Mesenchymal stem cell (in vitro differentiated cells and primary cell): ENCODE results near the gene BYSL.
A peak's percentile ranks its signal among the peaks of the same experiment; 100 is the strongest.

ENCODE experiments used
- DNase-seq: peaks from one replicate; pipeline ENCODE4 v3.0.0-alpha.2; 2013
- H2AFZ ChIP-seq: one replicate; pipeline ENCODE4 v1.6.1; 2013; ENCODE audit warnings: low read depth, mild to moderate bottlenecking, control low read depth, inconsistent platforms, low read length, moderate library complexity
- H2AK5ac ChIP-seq: 2 replicates; pipeline ENCODE4 v1.6.1; 2013; ENCODE audit warnings: low read length, moderate library complexity, mild to moderate bottlenecking, inconsistent platforms; ENCODE audit not compliant: severe bottlenecking
- H2BK120ac ChIP-seq: one replicate; pipeline ENCODE4 v1.6.1; 2013; ENCODE audit warnings: low read depth, mild to moderate bottlenecking, inconsistent platforms, low read length, moderate library complexity
- H2BK12ac ChIP-seq, 2 experiments: one replicate each; pipeline ENCODE4 v1.6.1; 2013; ENCODE audit warnings: inconsistent platforms in 2 of 2, low read length in 2 of 2, mild to moderate bottlenecking in 2 of 2, moderate library complexity in 2 of 2, control low read depth in 1 of 2
- H2BK15ac ChIP-seq: one replicate; pipeline ENCODE4 v1.6.1; 2013; ENCODE audit warnings: mild to moderate bottlenecking, low read depth, inconsistent platforms; ENCODE audit not compliant: poor library complexity, severe bottlenecking
- H2BK5ac ChIP-seq: 2 replicates; pipeline ENCODE4 v1.6.1; 2013; ENCODE audit warnings: low read depth, mild to moderate bottlenecking, low read length, control low read depth, inconsistent platforms; ENCODE audit not compliant: poor library complexity, severe bottlenecking
- H3K14ac ChIP-seq, 2 experiments: one replicate each; pipeline ENCODE4 v1.6.1; 2013; ENCODE audit warnings: inconsistent platforms in 2 of 2, low read length in 2 of 2, control low read depth in 1 of 2, mild to moderate bottlenecking in 1 of 2, moderate library complexity in 1 of 2
- H3K18ac ChIP-seq, 2 experiments: one replicate each; pipeline ENCODE4 v1.6.1; 2013; ENCODE audit warnings: inconsistent platforms in 2 of 2, low read length in 2 of 2, control low read depth in 1 of 2, low read depth in 1 of 2, mild to moderate bottlenecking in 1 of 2
- H3K23ac ChIP-seq, 2 experiments: one replicate each; pipeline ENCODE4 v1.6.1; 2013; ENCODE audit warnings: inconsistent platforms in 2 of 2, low read length in 2 of 2, mild to moderate bottlenecking in 2 of 2, moderate library complexity in 2 of 2, control low read depth in 1 of 2
- H3K27ac ChIP-seq: 2 replicates; pipeline ENCODE4 v1.5.1; 2013; ENCODE audit warnings: mild to moderate bottlenecking, moderate library complexity, low read length, control low read depth, inconsistent platforms; ENCODE audit not compliant: poor library complexity, severe bottlenecking
- H3K27me3 ChIP-seq, 2 experiments: 2 replicates each; pipeline versions ENCODE4 v1.6.1 to v1.7.0; 2013; ENCODE audit warnings: low read length in 2 of 2, mild to moderate bottlenecking in 2 of 2, moderate library complexity in 2 of 2, control low read depth in 1 of 2, inconsistent platforms in 1 of 2; ENCODE audit not compliant: control insufficient read depth in 1 of 2, insufficient read depth in 1 of 2
- H3K36me3 ChIP-seq, 2 experiments: 2 replicates each; pipeline versions ENCODE4 v1.6.1 to v1.7.0; 2013; ENCODE audit warnings: low read length in 2 of 2, control low read depth in 1 of 2, inconsistent platforms in 1 of 2, low read depth in 1 of 2, mild to moderate bottlenecking in 1 of 2; ENCODE audit not compliant: insufficient read depth in 2 of 2, control insufficient read depth in 1 of 2
- H3K4ac ChIP-seq, 2 experiments: one replicate each; pipeline ENCODE4 v1.6.1; 2013; ENCODE audit warnings: inconsistent platforms in 2 of 2, low read length in 2 of 2, mild to moderate bottlenecking in 2 of 2, moderate library complexity in 2 of 2, control low read depth in 1 of 2, low read depth in 1 of 2
- H3K4me1 ChIP-seq: 2 replicates; pipeline ENCODE4 v1.6.1; 2013; ENCODE audit warnings: low read depth, low read length, control low read depth; ENCODE audit not compliant: control insufficient read depth, insufficient read depth
- H3K4me2 ChIP-seq: 2 replicates; pipeline ENCODE4 v1.6.1; 2013; ENCODE audit warnings: low read length, mild to moderate bottlenecking, inconsistent platforms; ENCODE audit not compliant: poor library complexity, severe bottlenecking
- H3K4me3 ChIP-seq, 2 experiments: 2 replicates each; pipeline versions ENCODE4 v1.5.1 to v1.7.0; 2013; ENCODE audit warnings: low read length in 2 of 2, mild to moderate bottlenecking in 2 of 2, control low read depth in 1 of 2, low read depth in 1 of 2; ENCODE audit not compliant: insufficient read depth in 1 of 2
- H3K79me1 ChIP-seq: replicated peaks from 2 replicates; pipeline ENCODE4 v1.6.1; 2013; ENCODE audit warnings: mild to moderate bottlenecking, control low read depth, low read length, inconsistent platforms; ENCODE audit not compliant: poor library complexity, severe bottlenecking
- H3K9ac ChIP-seq: 2 replicates; pipeline ENCODE4 v1.7.0; 2013; ENCODE audit warnings: mild to moderate bottlenecking, low read length, moderate library complexity
- H3K9me3 ChIP-seq: 2 replicates; pipeline ENCODE4 v1.7.0; 2013; ENCODE audit warnings: mild to moderate bottlenecking, low read length; ENCODE audit not compliant: control insufficient read depth
- H4K8ac ChIP-seq: one replicate; pipeline ENCODE4 v1.6.1; 2013; ENCODE audit warnings: inconsistent platforms, mild to moderate bottlenecking, low read length, moderate library complexity
- H4K91ac ChIP-seq: one replicate; pipeline ENCODE4 v1.6.1; 2013; ENCODE audit warnings: mild to moderate bottlenecking, low read length, inconsistent platforms
- WGBS: methylation state at CpG from one replicate; pipeline ENCODE4 v1.1.7; 2013; ENCODE audit warnings: mixed read lengths; 5-methylcytosine and 5-hydroxymethylcytosine counted together

The BYSL gene

GRCh38 chr6:41939848-41940758, 18.8 kb downstream of the BYSL start:
- no peak overlapping the region for H2AFZ ChIP-seq
- H3K9ac ChIP-seq: peak overlapping the region; percentile 92
- peak overlapping the region in 1 of 2 experiments; percentile 69 for H2BK12ac ChIP-seq
- H3K27ac ChIP-seq: peak overlapping the region; percentile 70
- H2BK120ac ChIP-seq: no peak overlapping the region
- H2BK5ac ChIP-seq: peak overlapping the region; percentile 25
- H3K9me3 ChIP-seq: no peaks in the 10 kb centered on the region
- peak overlapping the region in 1 of 2 experiments; percentile 19 for H3K23ac ChIP-seq
- H3K14ac ChIP-seq: peak overlapping the region in 1 of 2 experiments; percentile 91
- peaks cover 24 to 29% of the 10 kb centered on the region in 2 experiments for H3K36me3 ChIP-seq
- peak; percentile 64 for DNase-seq
- 4% methylated on average over 18 of the region's 27 CpGs for WGBS
- no peaks in the 10 kb centered on the region for H3K27me3 ChIP-seq
- peak overlapping the region; percentile 73 for H4K91ac ChIP-seq
- peaks cover 11% of the 10 kb centered on the region for H3K79me1 ChIP-seq
- peak overlapping the region; percentile 20 for H4K8ac ChIP-seq
- H3K18ac ChIP-seq: peak overlapping the region; percentile 54 to 96
- peak overlapping the region; percentile 29 for H2BK15ac ChIP-seq
- peak overlapping the region; percentile 94 to 98 for H3K4me3 ChIP-seq
- H3K4me1 ChIP-seq: peaks cover 38% of the 10 kb centered on the region
- H2AK5ac ChIP-seq: peak overlapping the region; percentile 10
- H3K4me2 ChIP-seq: peak overlapping the region; percentile 60
- peak overlapping the region; percentile 1 to 94 for H3K4ac ChIP-seq

GRCh38 chr6:41940759-41941279, 19.5 kb downstream of the BYSL start:
- under 1% methylated on average over 36 of the region's 38 CpGs for WGBS

GRCh38 chr6:41941280-41942066, 20.2 kb downstream of the BYSL start, which contains the start of gene CCND3:
Gene CCND3 (minus strand): TSS chr6:41941808. CDS start chr6:41941649, 159 bp downstream.
- Histone ChIP-seq H3K23ac (peak within 1 kb of the TSS; percentile 65 to 75), H4K8ac (peak within 1 kb of the TSS; percentile 79), H3K14ac (peak within 1 kb of the TSS in 1 of 2 experiments; percentile 91), H2BK12ac (peak within 1 kb of the TSS; percentile 69 to 75), H2BK5ac (peak within 1 kb of the TSS; percentile 25), H3K36me3 (peaks cover 13 to 15% of the 10 kb centered on the region in 2 experiments), H4K91ac (peak within 1 kb of the TSS; percentile 83), H3K4me1 (peaks cover 33% of the 10 kb centered on the region), H3K27me3 (no peaks in the 10 kb centered on the region), H3K27ac (peak within 1 kb of the TSS; percentile 81), H3K4ac (peak within 1 kb of the TSS; percentile 86 to 94), H3K9me3 (no peaks in the 10 kb centered on the region), H2AK5ac (peak within 1 kb of the TSS; percentile 71), H3K4me2 (peak within 1 kb of the TSS; percentile 60), H3K9ac (peak within 1 kb of the TSS; percentile 92), H3K79me1 (peaks cover 8% of the 10 kb centered on the region), H2BK120ac (peak within 1 kb of the TSS; percentile 55), H2BK15ac (peak within 1 kb of the TSS; percentile 71), H3K18ac (peak within 1 kb of the TSS; percentile 92 to 96), H3K4me3 (peak within 1 kb of the TSS; percentile 94 to 98), H2AFZ (peak within 1 kb of the TSS; percentile 74)
- WGBS: under 1% methylated on average over 69 of the region's 87 CpGs
- DNase-seq: peak; percentile 96

More at GRCh38 chr6:41940759-41941279, 19.5 kb downstream of the BYSL start:
- peak overlapping the region; percentile 25 for H2BK5ac ChIP-seq
- peak overlapping the region; percentile 81 for H3K27ac ChIP-seq
- H3K4me2 ChIP-seq: peak overlapping the region; percentile 60
- peak overlapping the region; percentile 44 for H2BK15ac ChIP-seq
- peak; percentile 55 for DNase-seq
- H3K4ac ChIP-seq: peak overlapping the region; percentile 53 to 94
- H3K9me3 ChIP-seq: no peaks in the 10 kb centered on the region
- H2BK12ac ChIP-seq: peak overlapping the region in 1 of 2 experiments; percentile 69
- H3K79me1 ChIP-seq: peaks cover 9% of the 10 kb centered on the region
- H2BK120ac ChIP-seq: no peak overlapping the region
- H3K9ac ChIP-seq: peak overlapping the region; percentile 92
- H4K91ac ChIP-seq: peak overlapping the region; percentile 73
- peak overlapping the region in 1 of 2 experiments; percentile 75 for H3K23ac ChIP-seq
- no peaks in the 10 kb centered on the region for H3K27me3 ChIP-seq
- peak overlapping the region; percentile 8 for H2AFZ ChIP-seq
- peak overlapping the region; percentile 94 to 98 for H3K4me3 ChIP-seq
- peak overlapping the region in 1 of 2 experiments; percentile 91 for H3K14ac ChIP-seq
- no peak overlapping the region for H2AK5ac ChIP-seq
- peaks cover 38% of the 10 kb centered on the region for H3K4me1 ChIP-seq
- H3K36me3 ChIP-seq: peaks cover 17 to 21% of the 10 kb centered on the region in 2 experiments
- peak overlapping the region; percentile 79 for H4K8ac ChIP-seq
- peak overlapping the region; percentile 54 to 96 for H3K18ac ChIP-seq
